BJ (cell line): ENCODE measurements around the gene CALHM4. TPM values are rescaled to one million over a fixed set of nuclear protein-coding genes. Genes with fewer than 3 reads are reported as not detected.

Source experiments
- CTCF ChIA-PET: fragments of 350-600 bp; formaldehyde crosslinking; extraction: SDS; loops from one replicate; lab custom pipeline; 2021; ENCODE audit warnings: antibody characterized with exemption, inconsistent platforms; lab: Yijun Ruan, JAX
- POLR2A ChIA-PET: fragments of 300-600 bp; sonication (Branson Sonifier 250); formaldehyde crosslinking; extraction: SDS; loops from one replicate; lab custom pipeline; 2021; ENCODE audit warnings: antibody characterized with exemption; lab: Charles Lee
- DNase-seq: peaks from one replicate; pipeline ENCODE4 v3.0.0-alpha.2; 2011; ENCODE audit warnings: low read depth
- H3K27me3 ChIP-seq: 2 replicates; pipeline ENCODE4 v1.6.0; 2011; ENCODE audit warnings: low read length; ENCODE audit not compliant: control insufficient read depth, insufficient read depth
- H3K36me3 ChIP-seq: 2 replicates; pipeline ENCODE4 v1.5.1; 2011; ENCODE audit warnings: low read length; ENCODE audit not compliant: control insufficient read depth, insufficient read depth
- H3K4me3 ChIP-seq: 2 replicates; pipeline ENCODE4 v1.5.1; 2011; ENCODE audit warnings: low read depth, mild to moderate bottlenecking, control low read depth, low read length
- polyA plus RNA-seq: library from polyadenylated mRNA; depleted of rRNA; stranded (reverse); fragments of >200 nt; gene quantifications from 2 replicates; pipeline ENCODE4 v1.2.3, GENCODE V29; 2011
- TF ChIP-seq, protein P1 (sequence below): IDR thresholded peaks from 2 replicates; pipeline ENCODE4 v1.5.1; 2011; ENCODE audit warnings: low read depth, mild to moderate bottlenecking, control low read depth, inconsistent platforms, low read length, moderate library complexity; ENCODE audit not compliant: insufficient read depth

The CALHM4 gene
- polyA plus RNA-seq, 1 experiment, result not detected

DNA sequence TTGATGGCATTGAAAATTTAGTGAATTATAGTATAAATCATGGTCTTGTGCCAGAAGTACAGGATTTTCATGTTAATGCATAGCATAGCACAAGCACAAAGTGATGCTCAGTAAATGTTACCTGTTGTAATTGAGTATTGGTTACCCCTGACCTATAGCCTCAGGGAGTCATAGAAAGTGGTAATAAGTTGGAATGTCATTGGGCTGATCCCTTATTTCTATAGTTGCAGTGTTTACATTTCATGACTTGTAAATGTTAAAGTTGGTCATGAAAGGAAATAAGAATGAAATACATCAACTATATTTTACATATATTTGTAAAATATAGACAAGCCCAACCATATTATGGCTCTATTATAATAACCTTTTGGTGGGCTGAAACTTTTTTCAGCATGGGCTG is 24.8 kb downstream of the CALHM4 start:
- TF ChIP-seq, protein P1, sequence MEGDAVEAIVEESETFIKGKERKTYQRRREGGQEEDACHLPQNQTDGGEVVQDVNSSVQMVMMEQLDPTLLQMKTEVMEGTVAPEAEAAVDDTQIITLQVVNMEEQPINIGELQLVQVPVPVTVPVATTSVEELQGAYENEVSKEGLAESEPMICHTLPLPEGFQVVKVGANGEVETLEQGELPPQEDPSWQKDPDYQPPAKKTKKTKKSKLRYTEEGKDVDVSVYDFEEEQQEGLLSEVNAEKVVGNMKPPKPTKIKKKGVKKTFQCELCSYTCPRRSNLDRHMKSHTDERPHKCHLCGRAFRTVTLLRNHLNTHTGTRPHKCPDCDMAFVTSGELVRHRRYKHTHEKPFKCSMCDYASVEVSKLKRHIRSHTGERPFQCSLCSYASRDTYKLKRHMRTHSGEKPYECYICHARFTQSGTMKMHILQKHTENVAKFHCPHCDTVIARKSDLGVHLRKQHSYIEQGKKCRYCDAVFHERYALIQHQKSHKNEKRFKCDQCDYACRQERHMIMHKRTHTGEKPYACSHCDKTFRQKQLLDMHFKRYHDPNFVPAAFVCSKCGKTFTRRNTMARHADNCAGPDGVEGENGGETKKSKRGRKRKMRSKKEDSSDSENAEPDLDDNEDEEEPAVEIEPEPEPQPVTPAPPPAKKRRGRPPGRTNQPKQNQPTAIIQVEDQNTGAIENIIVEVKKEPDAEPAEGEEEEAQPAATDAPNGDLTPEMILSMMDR, result no peak
- ChIA-PET CTCF (interaction anchor here (1.2 kb wide), 1 partner anchor 10 kb away, joined by 3 read pairs; no protein-coding TSS in a partner anchor), POLR2A (no interaction called here)
- Histone ChIP-seq H3K27me3 (no peaks in the 10 kb centered on the region), H3K36me3 (no peaks in the 10 kb centered on the region; the same call in 1 of the 2 replicates), H3K4me3 (no peak overlapping the region)
- DNase-seq, result no peak

DNA sequence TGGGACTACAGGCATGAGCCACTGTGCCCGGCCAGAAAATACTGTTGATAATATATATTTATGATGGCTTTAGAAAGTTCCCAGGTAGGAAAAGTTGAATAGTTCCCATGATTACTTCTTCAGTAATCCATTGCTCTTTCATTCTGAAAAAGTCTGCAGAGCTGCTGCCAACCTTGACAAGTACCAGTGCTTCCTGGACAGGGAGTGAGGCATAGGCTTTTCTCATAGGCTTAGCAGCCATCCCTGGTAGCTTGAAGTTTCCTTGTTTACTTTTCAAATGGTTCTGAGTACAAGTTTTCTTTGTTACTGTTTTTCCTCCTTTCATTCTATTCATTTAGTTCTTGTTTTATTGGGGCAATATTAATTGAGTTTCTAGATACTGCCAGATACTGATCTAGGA is 25.6 kb downstream of the CALHM4 start:
- ChIA-PET POLR2A (no interaction called here), CTCF (interaction anchor here (0.6 to 2.2 kb wide), 6 partner anchors 8 to 608 kb away, joined by 3 to 7 read pairs (median 3); partner anchors contain the start of gene RWDD1)
- no peak overlapping the region for H3K4me3 ChIP-seq
- DNase-seq, result no peak
- TF ChIP-seq, protein P1, result no peak
- no peaks in the 10 kb centered on the region; the same call in 1 of the 2 replicates for H3K36me3 ChIP-seq
- H3K27me3 ChIP-seq, result no peaks in the 10 kb centered on the region

DNA sequence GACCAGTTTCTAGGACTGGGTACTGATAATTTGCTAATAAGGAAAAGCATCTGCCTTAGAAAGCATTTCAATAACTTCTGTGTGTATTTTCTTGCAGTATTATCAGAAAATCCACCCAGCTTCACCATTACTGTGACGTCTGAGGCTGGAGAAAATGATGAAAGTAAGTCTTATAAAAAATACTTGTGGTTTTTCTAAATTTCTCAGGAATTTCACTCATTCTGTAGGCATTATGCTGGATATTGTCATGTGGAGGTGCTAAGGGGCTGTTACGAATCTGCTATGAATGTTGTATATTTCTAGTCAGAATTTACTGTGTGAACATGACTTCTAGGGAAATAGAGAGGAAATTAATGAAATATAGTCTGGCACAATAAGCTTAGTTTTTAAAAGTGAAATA is 26.6 kb downstream of the CALHM4 start:
- DNase-seq, result peak; percentile 53
- CTCF ChIA-PET, result interaction anchor here (1.5 to 2.2 kb wide), 3 partner anchors 9 to 47 kb away, joined by 3 to 7 read pairs (median 4); partner anchors contain the start of gene RWDD1

DNA sequence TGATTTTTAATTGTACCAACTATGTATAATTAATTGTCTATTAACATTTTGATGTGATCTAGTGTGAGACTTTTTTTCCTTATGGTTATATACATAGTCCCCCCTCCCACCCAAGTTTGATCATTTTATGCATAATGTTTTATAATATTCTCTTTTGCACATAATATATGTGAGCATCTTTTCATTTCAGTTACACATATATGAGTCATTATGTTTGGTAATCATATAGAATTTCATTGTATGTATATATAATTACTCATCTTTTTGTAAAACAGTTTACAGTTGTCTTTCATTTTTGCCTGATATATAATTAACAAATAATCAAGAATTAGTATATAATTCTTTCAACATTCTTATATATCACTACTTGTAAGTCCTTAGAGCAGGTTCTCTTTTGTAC is 32.7 kb downstream of the CALHM4 start:
- no peak for DNase-seq
- POLR2A ChIA-PET, result no interaction called here
- TF ChIP-seq, protein P1, result no peak

More for the DNA sequence above, 26.6 kb downstream of the CALHM4 start:
- Histone ChIP-seq H3K4me3 (no peak overlapping the region), H3K36me3 (no peaks in the 10 kb centered on the region; the same call in 1 of the 2 replicates), H3K27me3 (no peaks in the 10 kb centered on the region)
- TF ChIP-seq, protein P1, result no peak
- POLR2A ChIA-PET, result no interaction called here

DNA sequence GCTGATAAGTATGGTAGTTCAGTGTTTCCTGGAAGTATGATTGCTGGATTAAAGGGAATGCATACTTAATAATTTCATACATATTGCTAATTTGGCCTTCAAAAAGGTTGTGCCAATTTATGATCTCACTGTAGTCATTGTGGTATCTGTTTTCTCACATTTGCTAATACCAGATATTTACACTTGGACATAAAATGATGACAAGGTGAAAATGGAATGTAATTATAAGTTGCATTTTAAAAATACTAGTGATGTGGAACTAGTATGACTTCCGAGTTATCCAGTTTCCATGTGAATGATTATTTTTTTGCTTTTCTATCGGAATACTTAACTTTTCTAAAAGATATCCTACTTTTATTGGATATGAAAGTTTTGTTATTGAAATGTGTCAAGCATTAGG is 33.2 kb downstream of the CALHM4 start:
- DNase-seq, result no peak
- Histone ChIP-seq H3K36me3 (peaks cover 3% of the 10 kb centered on the region), H3K27me3 (no peaks in the 10 kb centered on the region), H3K4me3 (no peak overlapping the region)
- TF ChIP-seq, protein P1, result no peak
- CTCF ChIA-PET, result interaction anchor here (0.9 kb wide), 1 partner anchor 318 kb away, joined by 4 read pairs; no protein-coding TSS in a partner anchor
- POLR2A ChIA-PET, result no interaction called here

More for the DNA sequence above, 32.7 kb downstream of the CALHM4 start:
- Histone ChIP-seq H3K36me3 (no peaks in the 10 kb centered on the region; the same call in none of the 2 replicates), H3K27me3 (no peaks in the 10 kb centered on the region), H3K4me3 (no peak overlapping the region)
- CTCF ChIA-PET, result no interaction called here
